ENCODE measurements around the gene SNN.

SNN gene

GRCh38 chr16:11667824-11668622 is at the start of gene SNN:
Gene SNN (plus strand): TSS chr16:11668455. CDS start chr16:11676060, 7,605 bp downstream.
- peak; percentile 80 for DNase-seq (ENCODE audit: low read depth)

- DNase-seq (ENCODE audit: low read depth) = no peak
These were observed 48.9 kb upstream of the SNN start for GRCh38 chr16:11619327-11619851.

GRCh38 chr16:11620243-11621003 is 47.8 kb upstream of the SNN start:
- DNase-seq (ENCODE audit: low read depth) = no peak

- DNase-seq (ENCODE audit: low read depth) = no peak
These were observed 46.7 kb upstream of the SNN start for GRCh38 chr16:11621539-11621919.

GRCh38 chr16:11621920-11622651 is 46.2 kb upstream of the SNN start:
- no peak for DNase-seq (ENCODE audit: low read depth)

GRCh38 chr16:11624205-11624604 is 44.0 kb upstream of the SNN start:
- DNase-seq (ENCODE audit: low read depth) = no peak

GRCh38 chr16:11624636-11625607 is 43.3 kb upstream of the SNN start:
- no peak for DNase-seq (ENCODE audit: low read depth)

GRCh38 chr16:11625769-11626168 is 42.5 kb upstream of the SNN start:
- DNase-seq (ENCODE audit: low read depth) = no peak

- no peak for DNase-seq (ENCODE audit: low read depth)
These were observed 41.5 kb upstream of the SNN start for GRCh38 chr16:11626657-11627291.

GRCh38 chr16:11627292-11627663 is 41.0 kb upstream of the SNN start:
- no peak for DNase-seq (ENCODE audit: low read depth)

GRCh38 chr16:11627822-11628457 is 40.3 kb upstream of the SNN start:
- DNase-seq (ENCODE audit: low read depth) = no peak

GRCh38 chr16:11629071-11630030 is 38.9 kb upstream of the SNN start:
- DNase-seq (ENCODE audit: low read depth) = no peak

- no peak for DNase-seq (ENCODE audit: low read depth)
These were observed 38.0 kb upstream of the SNN start for GRCh38 chr16:11630046-11630767.

GRCh38 chr16:11630768-11631056 is 37.5 kb upstream of the SNN start:
- no peak for DNase-seq (ENCODE audit: low read depth)

- DNase-seq (ENCODE audit: low read depth) = no peak
These were observed 37.0 kb upstream of the SNN start for GRCh38 chr16:11631214-11631613.

- peak; percentile 68 for DNase-seq (ENCODE audit: low read depth)
These were observed 35.8 kb upstream of the SNN start for GRCh38 chr16:11632455-11632939.

GRCh38 chr16:11633113-11633512 is 35.1 kb upstream of the SNN start:
- DNase-seq (ENCODE audit: low read depth) = no peak

- no peak for DNase-seq (ENCODE audit: low read depth)
These were observed 33.9 kb upstream of the SNN start for GRCh38 chr16:11634312-11634711.
